Measurements from ENCODE around the gene KLK11. TPM values are rescaled to one million over a fixed set of nuclear protein-coding genes. Genes with fewer than 3 reads are reported as not detected.
A peak's percentile ranks its signal among the peaks of the same experiment; 100 is the strongest.

KLK11 gene
- polyA plus RNA-seq, 3 donors = not detected

DNA sequence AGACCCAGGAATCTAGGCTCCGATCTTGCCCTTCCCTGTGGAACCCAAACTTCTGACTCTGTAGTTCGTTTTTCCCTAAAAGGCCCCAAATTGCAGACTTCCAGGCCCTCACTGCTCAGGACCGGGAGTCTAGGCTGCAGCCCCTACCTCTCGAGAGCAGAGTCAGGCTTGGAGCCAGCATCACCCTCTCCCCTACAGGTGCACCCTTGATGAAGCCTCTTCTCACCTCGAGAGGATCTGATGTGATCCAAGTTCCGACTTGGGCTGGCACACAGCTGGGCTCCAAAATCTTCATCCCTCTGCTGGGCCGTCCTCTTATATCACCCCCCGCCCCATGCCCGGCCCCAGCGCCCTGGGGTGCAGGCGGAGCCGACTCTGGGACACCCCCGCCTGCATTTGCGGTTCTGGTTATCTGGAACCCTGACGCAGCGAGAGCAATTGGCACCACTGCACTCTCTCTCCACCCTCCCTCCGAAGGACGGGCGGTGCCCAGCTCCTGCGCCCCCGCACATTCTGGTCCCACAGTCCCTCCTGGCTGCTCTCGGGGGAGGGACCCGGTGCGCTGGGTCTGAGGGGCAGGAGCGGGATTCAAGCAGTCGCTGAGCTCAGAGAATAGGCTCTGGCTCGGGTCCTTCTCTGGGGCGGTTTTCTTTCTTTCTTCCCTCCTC is 42.7 kb downstream of the KLK11 start, which contains the start of gene KLK7:
TSS of gene KLK7 (minus strand) at position 293 of the 668 bp plus-strand sequence. CDS start 1,518 bp downstream, outside the sequence.
- Histone ChIP-seq H2AFZ (ENCODE audit: insufficient read depth, low read depth, low read length, poor library complexity, severe bottlenecking) (no peak within 1 kb of the TSS), H3K27me3 (ENCODE audit: control insufficient read depth in 2 of 2, insufficient read depth in 2 of 2, low read length in 2 of 2) (peaks cover 0 to 7% of the 10 kb centered on the region in 2 donors), H3K36me3 (replicated peaks in 1 of 2; ENCODE audit: control insufficient read depth in 1 of 2, insufficient read depth in 2 of 2, low read length in 2 of 2) (no peaks in the 10 kb centered on the region), H3K9ac (ENCODE audit: insufficient read depth, low read length, poor library complexity, severe bottlenecking) (no peak within 1 kb of the TSS), H3K27ac (ENCODE audit: low read depth in 1 of 2, low read length in 2 of 2) (no peak within 1 kb of the TSS), H3K9me3 (replicated peaks in 1 of 2; ENCODE audit: control insufficient read depth in 1 of 2, insufficient read depth in 1 of 2, low read length in 2 of 2) (no peaks in the 10 kb centered on the region), H4K20me1 (ENCODE audit: insufficient read depth, low read length) (no peaks in the 10 kb centered on the region), H3K4me1 (ENCODE audit: control insufficient read depth in 1 of 2, insufficient read depth in 2 of 2, low read length in 2 of 2) (no peaks in the 10 kb centered on the region), H3K79me2 (ENCODE audit: insufficient read depth, low read length) (no peaks in the 10 kb centered on the region), H3K4me3 (replicated peaks in 1 of 3; ENCODE audit: low read depth in 2 of 3, low read length in 3 of 3) (no peak within 1 kb of the TSS), H3K4me2 (replicated peaks; ENCODE audit: extremely low read depth, low read length, poor library complexity, severe bottlenecking) (no peak within 1 kb of the TSS)
- WGBS (ENCODE audit: insufficient coverage) = 14% methylated on average over 20 of the region's 28 CpGs
- TF ChIP-seq CTCF (IDR thresholded peaks at IDR 0.05) = no peak
- Mint-ChIP-seq H3K27me3 (ENCODE audit: low read depth in 3 of 3) (peaks cover 32 to 50% (median 34%) of the 10 kb centered on the region in 3 donors), H3K4me1 (no peaks in the 10 kb centered on the region), H3K4me3 (peak within 1 kb of the TSS in 1 of 2 donors; percentile 58), H3K36me3 (no peaks in the 10 kb centered on the region), H3K27ac (no peak within 1 kb of the TSS), H3K9me3 (peaks cover 0 to 14% (median 1%) of the 10 kb centered on the region in 7 donors)
- no peak for DNase-seq
- intact Hi-C loops (cut with micrococcal nuclease) = no loop called here

GRCh38 chr19:50982186-50982585 is 44.2 kb downstream of the KLK11 start:
- H4K20me1 ChIP-seq (ENCODE audit: insufficient read depth, low read length) = no peaks in the 10 kb centered on the region
- Mint-ChIP-seq H3K36me3 (no peaks in the 10 kb centered on the region), H3K9me3 (peaks cover 0 to 9% (median 1%) of the 10 kb centered on the region in 7 donors), H3K4me1 (no peaks in the 10 kb centered on the region), H3K27me3 (ENCODE audit: low read depth in 3 of 3) (peaks cover 32 to 54% (median 32%) of the 10 kb centered on the region in 3 donors), H3K27ac (no peak overlapping the region), H3K4me3 (no peak overlapping the region)
- 56% methylated on average over 2 of the region's 4 CpGs for WGBS (ENCODE audit: insufficient coverage)
- no peaks in the 10 kb centered on the region for H3K79me2 ChIP-seq (ENCODE audit: insufficient read depth, low read length)
- intact Hi-C loops (cut with micrococcal nuclease) = no loop called here
- DNase-seq = no peak
- H3K27ac ChIP-seq (ENCODE audit: low read depth in 1 of 2, low read length in 2 of 2) = no peak overlapping the region
- TF ChIP-seq CTCF (IDR thresholded peaks at IDR 0.05) = no peak
- no peak overlapping the region for H3K4me3 ChIP-seq (replicated peaks in 1 of 3; ENCODE audit: low read depth in 2 of 3, low read length in 3 of 3)
- peaks cover 0 to 7% of the 10 kb centered on the region in 2 donors for H3K27me3 ChIP-seq (ENCODE audit: control insufficient read depth in 2 of 2, insufficient read depth in 2 of 2, low read length in 2 of 2)
- H3K4me1 ChIP-seq (ENCODE audit: control insufficient read depth in 1 of 2, insufficient read depth in 2 of 2, low read length in 2 of 2) = no peaks in the 10 kb centered on the region
- no peak overlapping the region for H3K9ac ChIP-seq (ENCODE audit: insufficient read depth, low read length, poor library complexity, severe bottlenecking)
- no peaks in the 10 kb centered on the region for H3K36me3 ChIP-seq (replicated peaks in 1 of 2; ENCODE audit: control insufficient read depth in 1 of 2, insufficient read depth in 2 of 2, low read length in 2 of 2)
- no peak overlapping the region for H3K4me2 ChIP-seq (replicated peaks; ENCODE audit: extremely low read depth, low read length, poor library complexity, severe bottlenecking)
- no peak overlapping the region for H2AFZ ChIP-seq (ENCODE audit: insufficient read depth, low read depth, low read length, poor library complexity, severe bottlenecking)
- H3K9me3 ChIP-seq (replicated peaks in 1 of 2; ENCODE audit: control insufficient read depth in 1 of 2, insufficient read depth in 1 of 2, low read length in 2 of 2) = no peaks in the 10 kb centered on the region
